K562 (cell line): ENCODE data around the gene RHOT1.

Experiments
- FOXA1 ChIP-seq: fragments of 450-650 bp; IDR thresholded peaks from 2 replicates; pipeline ENCODE4 v1.6.1; 2016; ENCODE audit warnings: mild to moderate bottlenecking, borderline replicate concordance
- KLF13 ChIP-seq: fragments of 450-650 bp; IDR thresholded peaks from 2 replicates; pipeline ENCODE4 v1.6.1; 2016; ENCODE audit warnings: missing genetic modification characterization, low read depth, mild to moderate bottlenecking, missing compliant biosample characterization, moderate library complexity, borderline replicate concordance
- NUFIP1 ChIP-seq: fragments of 450-650 bp; IDR thresholded peaks from 2 replicates; pipeline ENCODE4 v1.6.1; 2018; ENCODE audit not compliant: partially characterized antibody
- ZNF165 ChIP-seq: fragments of 250-450 bp; sonication (Bioruptor Pico); IDR thresholded peaks from 2 replicates; pipeline ENCODE4 v1.4.0; 2020; ENCODE audit warnings: borderline replicate concordance

- TF ChIP-seq KLF13 (tag) (no peak), FOXA1 (no peak), ZNF165 (no peak), NUFIP1 (no peak)
These were observed 15.6 kb upstream of the RHOT1 start for GRCh38 chr17:32126746-32127145.
